HEK293 (cell line): ENCODE measurements around the gene KCNK2.

Experiments
- ATF2 ChIP-seq: fragments of 450-650 bp; formaldehyde crosslinking; IDR thresholded peaks from 2 replicates; pipeline ENCODE4 v1.5.1; 2016; ENCODE audit warnings: missing biosample characterization, missing genetic modification characterization, low read depth
- CTCF ChIP-seq: fragments of 450-650 bp; formaldehyde crosslinking; IDR thresholded peaks from 2 replicates; pipeline ENCODE4 v1.5.1; 2016; ENCODE audit warnings: missing biosample characterization, missing genetic modification characterization
- KLF7 ChIP-seq: fragments of 450-650 bp; formaldehyde crosslinking; IDR thresholded peaks from 2 replicates; pipeline ENCODE4 v1.5.1; 2016; ENCODE audit warnings: missing biosample characterization, missing genetic modification characterization, borderline replicate concordance
- MEIS1 ChIP-seq: sonication (generic); formaldehyde crosslinking; IDR thresholded peaks from 2 replicates; pipeline ENCODE4 v1.8.1; 2022; ENCODE audit warnings: missing genetic modification reagents, mild to moderate bottlenecking, borderline replicate concordance
- PATZ1 ChIP-seq: fragments of 450-650 bp; formaldehyde crosslinking; IDR thresholded peaks from 2 replicates; pipeline ENCODE4 v1.5.1; 2016; ENCODE audit warnings: missing biosample characterization, missing genetic modification characterization
- RBAK ChIP-seq: fragments of 450-650 bp; formaldehyde crosslinking; IDR thresholded peaks from 2 replicates; pipeline ENCODE4 v1.5.1; 2016; ENCODE audit warnings: missing biosample characterization, missing genetic modification characterization
- ZBTB7A ChIP-seq: fragments of 450-650 bp; formaldehyde crosslinking; IDR thresholded peaks from 2 replicates; pipeline ENCODE4 v1.5.1; 2016; ENCODE audit warnings: low read depth, missing biosample characterization, missing genetic modification characterization
- ZNF121 ChIP-seq: fragments of 450-650 bp; formaldehyde crosslinking; IDR thresholded peaks from 2 replicates; pipeline ENCODE4 v1.5.1; 2016; ENCODE audit warnings: missing biosample characterization, missing genetic modification characterization
- ZNF132 ChIP-seq: fragments of 450-650 bp; formaldehyde crosslinking; IDR thresholded peaks from 2 replicates; pipeline ENCODE4 v1.5.1; 2017; ENCODE audit warnings: missing biosample characterization, missing genetic modification characterization, borderline replicate concordance
- ZNF24 ChIP-seq: fragments of 450-650 bp; formaldehyde crosslinking; IDR thresholded peaks from 2 replicates; pipeline ENCODE4 v1.5.1; 2016; ENCODE audit warnings: missing biosample characterization, missing genetic modification characterization
- ZNF335 ChIP-seq: fragments of 450-650 bp; formaldehyde crosslinking; conservative IDR thresholded peaks from 2 replicates; pipeline ENCODE4 v1.5.1; 2016; ENCODE audit warnings: missing biosample characterization, missing genetic modification characterization
- ZNF610 ChIP-seq: fragments of 450-650 bp; formaldehyde crosslinking; IDR thresholded peaks from 2 replicates; pipeline ENCODE4 v1.5.1; 2016; ENCODE audit warnings: missing biosample characterization, missing genetic modification characterization, borderline replicate concordance
- ZNF621 ChIP-seq: fragments of 450-650 bp; formaldehyde crosslinking; IDR thresholded peaks from 2 replicates; pipeline ENCODE4 v1.5.1; 2017; ENCODE audit warnings: missing biosample characterization, missing genetic modification characterization
- ZNF670 ChIP-seq: fragments of 450-650 bp; formaldehyde crosslinking; IDR thresholded peaks from 2 replicates; pipeline ENCODE4 v1.5.1; 2016; ENCODE audit warnings: missing biosample characterization, missing genetic modification characterization, low read depth

- TF ChIP-seq CTCF (tag by site-specific recombination) (no peak), ZNF24 (tag by site-specific recombination) (no peak), PATZ1 (tag by site-specific recombination) (no peak), ZNF335 (no peak), ZNF621 (tag by site-specific recombination) (no peak), ZNF610 (no peak), ZNF121 (no peak), KLF7 (tag by site-specific recombination) (no peak), ZNF670 (tag by site-specific recombination) (no peak), ZBTB7A (tag by site-specific recombination) (no peak), RBAK (no peak), MEIS1 (CRISPR knock-in tag) (no peak), ZNF132 (tag by site-specific recombination) (no peak), ATF2 (tag by site-specific recombination) (no peak)
These were observed 49.6 kb downstream of the KCNK2 start for GRCh38 chr1:215132156-215132555.
